GM21825 (cell line): Measurements from ENCODE around the gene PDE3B.
A peak's percentile ranks its signal among the peaks of the same experiment; 100 is the strongest.
"Not testable (repeated sequence)": the region's sequence is repeated elsewhere in the genome, so short reads cannot be mapped to it uniquely, and the experiment has no call there.

Experiments
- ATAC-seq: cut with Tn5 transposase; IDR thresholded peaks from one replicate; pipeline ENCODE4 v1.9.1; 2021; ENCODE audit warnings: mild to moderate bottlenecking, moderate library complexity; ENCODE audit not compliant: unreplicated experiment

Gene PDE3B

DNA sequence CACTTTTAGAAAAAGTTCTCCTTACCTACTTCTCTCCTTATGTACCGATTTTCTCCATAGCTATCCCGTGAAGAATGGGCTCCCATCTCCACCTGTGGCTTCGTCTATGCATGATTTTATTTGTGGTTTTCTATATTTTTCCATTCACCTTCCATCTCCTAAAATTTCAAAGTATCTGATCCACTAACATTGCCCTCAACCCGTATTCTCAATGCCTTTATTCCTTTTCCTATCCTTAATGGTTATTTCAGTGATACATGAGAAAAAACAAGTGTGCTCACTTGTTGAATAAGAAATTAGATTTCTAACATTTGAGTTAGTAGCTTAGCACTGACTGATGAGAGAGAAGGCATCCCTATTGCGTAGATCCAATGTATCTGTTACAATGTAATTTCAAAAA, 231.6 kb downstream of the PDE3B start:
- ATAC-seq, result no peak

DNA sequence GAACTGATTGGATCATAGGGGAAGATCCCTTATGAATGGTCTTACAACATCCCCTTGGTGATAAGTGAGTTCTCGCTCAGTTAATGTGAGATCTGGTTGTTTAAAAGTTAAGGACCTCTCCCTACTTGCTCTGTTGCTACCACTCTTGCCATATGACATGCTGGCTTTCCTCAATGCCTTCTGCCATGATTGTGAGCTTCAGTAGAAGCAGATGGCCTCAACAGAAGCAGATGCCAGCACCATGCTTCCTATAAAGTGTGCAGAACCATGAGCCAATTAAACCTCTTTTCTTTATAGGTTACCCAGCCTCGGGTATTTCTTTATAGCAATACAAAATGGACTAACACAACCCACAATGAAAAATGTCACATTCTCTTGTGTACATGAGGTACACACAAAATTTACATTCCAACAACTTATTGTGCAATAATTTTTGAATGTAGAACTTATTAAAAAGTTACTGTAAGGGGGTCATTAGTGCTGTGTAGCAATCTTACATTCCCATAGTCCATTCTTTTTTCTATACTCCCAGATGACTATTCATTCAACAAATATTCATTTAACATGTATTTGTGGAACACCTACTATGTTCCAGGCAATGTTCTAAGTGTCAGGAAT, 238.1 kb downstream of the PDE3B start:
- no peak for ATAC-seq

GRCh38 chr11:14882196-14882595, 238.6 kb downstream of the PDE3B start:
- no peak for ATAC-seq

GRCh38 chr11:14883683-14884082, 240.1 kb downstream of the PDE3B start:
- not testable (repeated sequence) for ATAC-seq

- no peak for ATAC-seq
These were observed 241.2 kb downstream of the PDE3B start for GRCh38 chr11:14884667-14885273.

- no peak for ATAC-seq
These were observed 242.9 kb downstream of the PDE3B start for GRCh38 chr11:14886513-14886912.

DNA sequence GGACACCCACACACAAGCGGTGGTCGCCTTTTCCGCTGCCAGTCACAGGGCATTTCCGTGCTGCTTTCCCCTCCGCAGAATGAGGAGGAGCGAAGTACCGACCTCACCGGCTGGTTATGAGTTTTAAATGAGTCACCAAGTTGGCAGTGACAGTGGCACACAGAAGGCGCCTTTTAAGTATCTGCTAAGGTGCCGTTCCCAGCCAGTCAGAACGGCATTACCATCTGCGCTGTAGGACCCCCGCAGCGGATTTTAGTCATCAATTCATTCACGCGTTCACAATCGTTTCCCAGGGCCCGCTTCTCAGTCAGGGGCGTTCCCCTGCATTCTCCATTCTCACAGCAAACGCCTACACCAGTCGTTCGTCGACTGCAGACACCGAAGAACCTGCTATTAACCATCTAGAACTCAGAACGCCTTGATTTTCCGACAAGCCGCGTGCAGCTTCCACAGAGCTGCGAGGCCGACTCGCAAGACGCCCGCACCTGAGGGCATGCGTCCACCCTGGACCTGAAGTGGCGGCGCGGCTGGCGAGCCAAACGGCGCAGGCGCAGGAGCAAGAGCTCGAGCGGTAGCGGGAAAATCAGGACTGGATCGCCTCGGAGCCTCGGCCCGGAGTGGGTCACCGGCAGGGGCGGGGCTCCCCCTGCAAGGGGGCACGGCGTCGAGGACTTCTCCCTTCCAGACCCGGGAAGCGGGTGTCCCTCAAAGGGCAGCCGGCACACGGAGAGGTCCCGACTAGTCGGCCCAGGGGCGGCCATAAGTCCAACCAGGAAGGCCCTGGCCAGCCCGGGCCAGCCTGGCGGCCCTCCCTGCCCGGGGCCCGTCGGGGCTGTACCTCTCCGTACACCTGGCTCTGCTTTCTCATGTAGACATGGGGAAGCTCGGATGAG, 247.8 kb downstream of the PDE3B start:
- ATAC-seq, result peak; percentile 51

GRCh38 chr11:14892036-14892556, 248.5 kb downstream of the PDE3B start, which contains the start of gene CYP2R1:
Gene CYP2R1 (minus strand): TSS chr11:14892231. CDS start chr11:14892205, 26 bp downstream.
- ATAC-seq, result peak; percentile 96

GRCh38 chr11:14892577-14892976, 249.0 kb downstream of the PDE3B start:
- ATAC-seq, result no peak

DNA sequence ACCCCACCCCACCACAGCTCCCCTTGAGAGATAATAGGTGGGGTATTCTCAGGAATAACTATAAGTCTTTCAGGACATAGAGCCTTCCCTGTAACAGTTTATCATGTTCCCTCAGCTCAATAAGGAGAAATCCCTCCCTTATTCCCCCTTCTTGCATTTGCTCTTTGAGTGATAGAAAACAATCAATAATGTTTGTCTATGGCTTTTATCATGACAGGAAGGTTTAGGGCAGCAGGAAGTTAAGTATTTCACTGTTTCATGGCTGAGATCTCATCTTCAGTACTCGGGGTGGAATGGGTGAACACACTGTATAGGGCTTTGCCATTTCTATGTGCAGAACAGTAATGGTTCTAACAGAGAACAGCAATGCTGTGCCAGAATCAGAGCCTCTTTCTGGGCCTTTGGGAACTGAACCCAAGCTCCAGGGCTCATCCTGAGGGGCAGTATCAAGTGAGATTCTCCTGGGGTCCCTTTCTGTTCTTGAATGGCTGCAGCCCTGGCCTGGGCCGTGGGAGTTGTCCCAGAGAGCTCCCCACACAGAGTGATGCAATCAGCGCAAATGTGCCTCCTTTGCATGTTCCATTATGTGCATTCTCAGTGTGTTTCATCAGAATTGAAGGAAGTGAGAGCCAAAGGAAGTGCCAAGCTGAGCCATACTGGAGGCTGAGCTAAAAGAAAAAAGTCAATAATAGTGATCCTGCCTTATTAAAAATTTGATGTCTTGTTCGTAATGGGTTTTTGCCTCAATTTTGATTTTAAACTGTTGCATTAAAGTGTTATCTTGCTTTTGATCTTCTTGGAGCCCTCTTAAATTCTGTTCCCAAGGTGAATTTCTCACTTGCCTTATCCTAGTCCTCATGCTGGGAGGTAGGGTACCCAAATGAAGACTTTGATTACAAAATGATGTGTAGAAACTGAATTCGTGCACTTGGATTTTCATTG, 251.3 kb downstream of the PDE3B start:
- ATAC-seq, result no peak

GRCh38 chr11:14898355-14898754, 254.8 kb downstream of the PDE3B start:
- ATAC-seq, result no peak

DNA sequence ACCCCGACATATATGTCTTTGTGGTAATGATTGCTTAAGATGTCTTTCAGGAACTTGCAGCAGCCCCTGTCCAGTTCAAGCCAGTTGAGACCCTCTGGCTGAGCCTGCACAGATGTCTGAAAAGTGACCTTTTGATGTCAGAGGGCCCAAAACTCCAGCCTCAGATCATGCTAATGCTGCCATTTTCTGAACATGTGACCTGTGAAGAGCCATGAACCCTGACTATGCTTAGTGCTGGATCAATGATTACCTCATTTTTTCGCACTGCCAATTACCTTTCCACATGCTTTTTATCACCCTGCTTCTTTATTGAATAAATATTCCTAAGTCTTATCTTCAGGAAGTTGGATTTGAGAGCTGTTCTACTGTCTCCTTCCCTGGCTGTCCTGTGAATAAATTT, 255.3 kb downstream of the PDE3B start:
- ATAC-seq, result no peak

DNA sequence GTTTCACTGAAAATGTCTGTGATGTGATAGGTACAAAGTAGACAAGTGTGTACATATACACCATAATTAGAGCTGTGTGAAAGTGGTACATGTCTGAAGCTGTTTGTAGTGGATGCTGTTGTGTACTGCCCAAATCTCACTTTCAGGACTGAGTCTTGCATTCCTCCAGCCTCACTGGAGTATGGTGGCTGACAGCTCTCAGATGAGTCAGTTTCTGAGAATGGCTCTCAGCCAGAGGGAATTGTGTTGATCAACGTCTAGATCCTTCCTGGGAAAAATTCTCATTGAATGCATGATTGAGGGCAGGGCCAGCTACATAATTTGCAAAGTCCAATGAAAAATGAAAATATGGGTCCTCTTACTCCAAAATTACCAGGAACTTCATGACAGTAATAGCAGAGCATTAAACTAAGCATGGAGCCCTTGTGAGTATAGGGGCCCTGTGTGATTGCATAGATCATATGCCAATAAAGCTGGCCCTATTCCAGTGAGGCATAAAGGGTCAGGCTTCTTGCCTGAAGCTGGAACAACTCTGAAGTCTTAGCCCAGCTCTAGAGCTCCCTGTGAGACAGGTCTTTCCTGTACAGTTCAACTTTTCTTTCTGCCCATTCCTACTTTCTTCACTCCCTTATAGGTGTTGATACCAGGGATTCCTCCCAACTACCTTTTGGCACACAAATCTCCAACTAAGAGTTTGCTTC, 259.2 kb downstream of the PDE3B start:
- ATAC-seq, result no peak

GRCh38 chr11:14904745-14905103, 261.1 kb downstream of the PDE3B start:
- ATAC-seq, result peak; percentile 44

DNA sequence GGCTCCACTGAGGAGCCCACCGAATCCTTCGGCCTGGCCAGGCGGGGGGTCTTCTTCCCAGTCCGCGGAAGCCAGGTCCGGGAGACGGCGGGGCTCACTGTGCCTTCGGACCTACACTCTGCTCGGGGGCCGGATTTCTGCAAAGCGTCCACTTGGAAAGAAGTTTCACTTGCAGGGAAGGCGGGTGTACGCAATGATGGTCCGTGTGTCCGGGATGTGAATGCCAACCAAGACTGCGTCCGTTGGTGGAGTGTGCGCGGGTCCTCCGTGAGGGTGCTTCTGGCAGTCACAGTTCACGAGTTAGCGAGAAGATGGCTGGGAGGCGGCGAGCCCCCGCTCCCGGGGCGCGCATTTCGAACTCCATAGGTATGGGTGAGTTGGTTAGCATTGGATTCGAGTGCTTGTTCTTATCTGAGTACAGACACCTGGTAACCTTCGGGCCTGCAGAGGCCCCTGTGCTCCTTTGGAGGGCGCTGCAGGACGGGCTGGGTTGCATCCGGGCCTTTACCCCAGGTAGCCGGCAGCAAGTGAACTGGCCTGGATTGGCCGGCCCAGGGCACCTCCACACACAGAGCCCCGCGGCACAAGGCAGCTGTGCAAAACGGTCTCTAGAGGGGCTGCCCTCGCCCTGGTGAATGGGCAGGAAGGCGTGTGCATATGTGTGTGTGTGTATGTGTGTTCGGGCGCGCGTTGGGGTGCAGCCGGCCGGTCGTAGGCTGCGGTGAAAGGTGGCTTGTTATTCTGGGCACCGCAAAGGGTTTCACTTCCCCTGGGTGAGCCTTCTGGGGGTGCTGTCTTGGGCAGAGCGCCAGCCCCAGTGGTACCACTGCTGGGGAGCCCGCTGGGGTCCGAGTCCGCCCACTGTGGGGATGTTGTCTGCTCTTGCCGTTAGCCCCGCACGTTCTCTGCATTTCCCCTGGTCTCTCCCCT, 261.8 kb downstream of the PDE3B start:
- peak; percentile 64 for ATAC-seq

DNA sequence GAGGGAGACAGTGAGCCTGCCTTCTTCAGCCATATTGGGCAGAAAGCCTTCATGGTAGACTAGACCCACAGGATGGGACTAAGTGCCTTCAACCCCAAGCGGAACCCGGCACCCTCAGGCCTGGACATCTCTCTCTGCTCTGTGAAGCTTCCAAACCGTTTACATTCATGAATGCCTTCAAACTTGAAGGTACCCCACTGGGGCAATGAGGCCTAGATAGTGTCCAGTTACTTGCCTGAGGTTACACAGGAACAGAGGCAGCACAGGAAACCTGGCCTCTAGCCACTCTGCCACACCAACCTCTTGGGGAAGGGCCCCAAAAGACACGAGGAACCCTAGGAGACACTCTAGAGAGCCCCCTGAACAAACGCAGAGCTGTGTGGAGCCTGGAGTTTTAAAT, 263.0 kb downstream of the PDE3B start:
- ATAC-seq, result no peak

- ATAC-seq, result no peak
These were observed 263.4 kb downstream of the PDE3B start for GRCh38 chr11:14906993-14907392.

DNA sequence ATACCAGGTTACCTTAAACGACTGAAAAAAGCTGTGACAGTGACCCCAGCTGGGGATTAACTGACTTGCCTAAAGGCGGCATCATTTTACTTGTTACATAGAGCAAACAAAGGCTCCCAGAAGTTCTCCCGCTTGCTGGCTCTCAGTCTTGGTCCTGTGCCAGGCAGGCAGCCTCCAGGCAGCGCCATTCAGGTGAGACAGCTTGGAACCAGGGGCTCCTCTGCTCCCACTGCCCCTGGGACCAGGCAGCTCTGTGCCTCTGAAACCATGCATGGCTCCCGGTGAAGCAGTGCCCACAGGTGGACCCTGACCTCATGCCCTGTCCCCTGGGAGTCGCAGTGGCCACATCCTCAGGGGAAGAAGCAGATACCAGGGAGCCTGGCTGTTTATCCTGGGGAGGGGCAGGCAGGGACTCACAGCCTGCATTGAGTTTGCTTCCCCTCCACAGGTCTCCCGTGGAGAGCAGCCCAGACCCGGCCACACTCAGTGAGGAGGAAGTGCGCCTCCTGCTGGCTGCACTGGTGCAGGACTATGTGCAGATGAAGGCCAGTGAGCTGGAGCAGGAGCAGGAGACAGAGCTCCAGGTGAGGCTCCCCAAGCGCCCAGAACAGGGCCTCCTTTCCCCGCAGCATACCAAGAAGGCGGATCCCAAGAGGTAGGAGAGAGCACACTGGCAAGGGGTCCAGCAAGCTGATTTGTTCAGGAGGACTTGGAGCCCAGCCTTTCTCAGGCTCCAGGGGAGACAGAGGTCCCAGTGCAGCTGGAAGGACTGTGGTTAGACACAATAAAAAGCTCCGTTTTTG, 264.0 kb downstream of the PDE3B start:
- ATAC-seq, result no peak
